Measurements from ENCODE around the gene SMIM10.

GRCh38 chrX:135000516-135000915, 9.7 kb downstream of the SMIM10 start:
- TF ChIP-seq CTCF (conservative IDR thresholded peaks at IDR 0.05; ENCODE audit: low read depth, low read length) (no peak), USF2 (IDR thresholded peaks at IDR 0.05; ENCODE audit: low read depth, low read length) (no peak), ELK1 (IDR thresholded peaks at IDR 0.05; ENCODE audit: borderline replicate concordance, low read depth, low read length) (no peak), RFX5 (IDR thresholded peaks at IDR 0.05; ENCODE audit: low read depth, low read length) (no peak), RCOR1 (IDR thresholded peaks at IDR 0.05; ENCODE audit: insufficient replicate concordance, low read length) (no peak), MAFK (IDR thresholded peaks at IDR 0.05; ENCODE audit: low read depth, low read length) (no peak), SMC3 (IDR thresholded peaks at IDR 0.05; ENCODE audit: low read depth, low read length) (no peak), RAD21 (IDR thresholded peaks at IDR 0.05; ENCODE audit: low read length) (no peak), MAZ (IDR thresholded peaks at IDR 0.05; ENCODE audit: borderline replicate concordance, low read depth, low read length) (no peak), NFE2L2 (IDR thresholded peaks at IDR 0.05; ENCODE audit: low read depth, low read length) (no peak), POLR2A (IDR thresholded peaks at IDR 0.05; ENCODE audit: low read depth, low read length) (no peak), MXI1 (IDR thresholded peaks at IDR 0.05; ENCODE audit: borderline replicate concordance, low read depth, low read length) (no peak), BHLHE40 (IDR thresholded peaks at IDR 0.05; ENCODE audit: low read depth, low read length) (no peak), CEBPB (IDR thresholded peaks at IDR 0.05; ENCODE audit: low read depth, low read length) (no peak)

Measured in IMR-90 (cell line).